IMR-90 (cell line): ENCODE data around the gene MAT2B. TPM values are rescaled to one million over a fixed set of nuclear protein-coding genes. Genes with fewer than 3 reads are reported as not detected.

ENCODE experiments used
- ATAC-seq: fragments of 200-7000 bp; cut with Tn5 transposase; 2 replicates; pipeline ENCODE4 v1.9.1; 2020; ENCODE audit warnings: low read depth, mild to moderate bottlenecking, moderate library complexity
- BruUV-seq: library from RNA; stranded (reverse); fragments of 400-500 nt; replicated peaks from 2 replicates; lab custom pipeline; 2021; lab: Mats Ljungman, UMichigan
- CTCF ChIA-PET: fragments of 300-600 bp; formaldehyde crosslinking; extraction: SDS; loops from one replicate; lab custom pipeline; 2021; ENCODE audit warnings: antibody characterized with exemption; lab: Yijun Ruan, JAX
- POLR2A ChIA-PET: fragments of 300-600 bp; sonication (Branson Sonifier 250); formaldehyde crosslinking; loops from one replicate; lab custom pipeline; 2022; ENCODE audit warnings: antibody characterized with exemption; ENCODE audit not compliant: unreplicated experiment; lab: Charles Lee
- DNase-seq: peaks from one replicate; pipeline ENCODE4 v3.0.0; 2013
- H2AFZ ChIP-seq: replicated peaks from 2 replicates; pipeline ENCODE3; 2013; ENCODE audit warnings: low read length, mild to moderate bottlenecking; ENCODE audit not compliant: poor library complexity
- H2AK5ac ChIP-seq: 2 replicates; pipeline ENCODE4 v1.6.1; 2013; ENCODE audit warnings: low read depth, low read length, inconsistent platforms
- H2AK9ac ChIP-seq: replicated peaks from 2 replicates; pipeline ENCODE3; 2013; ENCODE audit warnings: mild to moderate bottlenecking, low read depth, low read length, moderate library complexity; ENCODE audit not compliant: poor library complexity
- H2BK120ac ChIP-seq: 2 replicates; pipeline ENCODE4 v1.6.1; 2013; ENCODE audit warnings: low read depth, low read length, inconsistent platforms
- H2BK15ac ChIP-seq: 3 replicates; pipeline ENCODE4 v1.6.1; 2013; ENCODE audit warnings: low read depth, low read length, inconsistent platforms
- H2BK20ac ChIP-seq: 2 replicates; pipeline ENCODE4 v1.6.1; 2013; ENCODE audit warnings: low read depth, mild to moderate bottlenecking, inconsistent platforms, low read length, moderate library complexity
- H2BK5ac ChIP-seq: 2 replicates; pipeline ENCODE4 v1.6.1; 2013; ENCODE audit warnings: mild to moderate bottlenecking, low read depth, low read length, inconsistent platforms; ENCODE audit not compliant: poor library complexity, severe bottlenecking
- H3K14ac ChIP-seq: replicated peaks from 2 replicates; pipeline ENCODE4 v1.6.1; 2013; ENCODE audit warnings: low read depth, low read length, inconsistent platforms
- H3K18ac ChIP-seq: 2 replicates; pipeline ENCODE4 v1.6.1; 2013; ENCODE audit warnings: low read depth, low read length, control low read depth
- H3K23ac ChIP-seq: 2 replicates; pipeline ENCODE4 v1.6.1; 2013; ENCODE audit warnings: low read depth, low read length, inconsistent platforms
- H3K27ac ChIP-seq: 2 replicates; pipeline ENCODE4 v1.5.1; 2013; ENCODE audit warnings: mild to moderate bottlenecking, control low read depth, low read length; ENCODE audit not compliant: insufficient read depth
- H3K27me3 ChIP-seq: 2 replicates; pipeline ENCODE4 v1.6.1; 2013; ENCODE audit warnings: low read length; ENCODE audit not compliant: control insufficient read depth, insufficient read depth
- H3K36me3 ChIP-seq: 2 replicates; pipeline ENCODE4 v1.6.1; 2013; ENCODE audit warnings: low read length, mixed read lengths; ENCODE audit not compliant: control insufficient read depth, insufficient read depth
- H3K4ac ChIP-seq: 2 replicates; pipeline ENCODE4 v1.6.1; 2013; ENCODE audit warnings: low read depth, low read length, inconsistent platforms
- H3K4me1 ChIP-seq: 2 replicates; pipeline ENCODE4 v1.6.1; 2013; ENCODE audit warnings: low read length, mixed read lengths; ENCODE audit not compliant: control insufficient read depth, insufficient read depth
- H3K4me2 ChIP-seq: 2 replicates; pipeline ENCODE4 v1.6.1; 2013; ENCODE audit warnings: low read depth, mild to moderate bottlenecking, control low read depth, low read length, moderate library complexity
- H3K4me3 ChIP-seq: 2 replicates; pipeline ENCODE4 v1.5.1; 2013; ENCODE audit warnings: low read depth, mild to moderate bottlenecking, control low read depth, low read length, moderate library complexity; ENCODE audit not compliant: insufficient read depth
- H3K56ac ChIP-seq: 2 replicates; pipeline ENCODE4 v1.6.1; 2013; ENCODE audit warnings: low read length, inconsistent platforms; ENCODE audit not compliant: insufficient read depth; ENCODE audit errors: extremely low read depth
- H3K79me1 ChIP-seq, 2 experiments: 2 replicates each; pipeline ENCODE4 v1.6.1; 2013; ENCODE audit warnings: low read length in 2 of 2, inconsistent platforms in 1 of 2, low read depth in 1 of 2
- H3K9ac ChIP-seq: 2 replicates; pipeline ENCODE4 v1.6.1; 2013; ENCODE audit warnings: low read depth, low read length, control low read depth
- H3K9me1 ChIP-seq: 2 replicates; pipeline ENCODE4 v1.6.1; 2013; ENCODE audit warnings: low read length, inconsistent platforms; ENCODE audit not compliant: insufficient read depth
- H3K9me3 ChIP-seq: 2 replicates; pipeline ENCODE4 v1.6.1; 2013; ENCODE audit warnings: low read length; ENCODE audit not compliant: control insufficient read depth, insufficient read depth
- H4K20me1 ChIP-seq: 2 replicates; pipeline ENCODE4 v1.6.1; 2013; ENCODE audit warnings: low read length, inconsistent platforms; ENCODE audit not compliant: insufficient read depth
- H4K5ac ChIP-seq: 2 replicates; pipeline ENCODE4 v1.6.1; 2013; ENCODE audit warnings: mild to moderate bottlenecking, low read depth, low read length, control low read depth
- H4K8ac ChIP-seq, 2 experiments: 2 replicates each; pipeline ENCODE4 v1.6.1; 2013; ENCODE audit warnings: low read depth in 2 of 2, low read length in 2 of 2, control low read depth in 1 of 2, inconsistent platforms in 1 of 2
- H4K91ac ChIP-seq: 2 replicates; pipeline ENCODE4 v1.6.1; 2013; ENCODE audit warnings: low read depth, low read length, inconsistent platforms; ENCODE audit not compliant: insufficient read depth
- CHD1 ChIP-seq: IDR thresholded peaks from 2 replicates; pipeline ENCODE4 v1.6.1; 2012; ENCODE audit warnings: low read depth, low read length, improper control_type of control experiment
- MAFK ChIP-seq: IDR thresholded peaks from 2 replicates; pipeline ENCODE4 v1.6.1; 2012; ENCODE audit warnings: low read depth, low read length, improper control_type of control experiment
- MAZ ChIP-seq: IDR thresholded peaks from 2 replicates; pipeline ENCODE4 v1.6.1; 2012; ENCODE audit warnings: low read depth, mild to moderate bottlenecking, low read length, improper control_type of control experiment, moderate library complexity, borderline replicate concordance
- MXI1 ChIP-seq: IDR thresholded peaks from 2 replicates; pipeline ENCODE4 v1.6.1; 2012; ENCODE audit warnings: low read depth, mild to moderate bottlenecking, low read length, moderate library complexity, borderline replicate concordance
- RAD21 ChIP-seq: IDR thresholded peaks from 2 replicates; pipeline ENCODE4 v1.6.1; 2012; ENCODE audit warnings: low read length, improper control_type of control experiment
- USF2 ChIP-seq: fragments of 150-350 bp; IDR thresholded peaks from 2 replicates; pipeline ENCODE4 v1.6.1; 2017; ENCODE audit warnings: mild to moderate bottlenecking, antibody characterized with exemption, low read length, low read depth
- WGBS, 2 experiments: methylation state at CpG; one replicate each; pipeline versions ENCODE4 v1.1.5 to v1.1.7; 2013; ENCODE audit warnings: missing lambda C conversion rate in 2 of 2; ENCODE audit not compliant: insufficient read length in 1 of 2; ENCODE audit errors: extremely low coverage in 2 of 2; 5-methylcytosine and 5-hydroxymethylcytosine counted together
- dilution Hi-C: fragments of 300-500 bp; cut with HindIII; formaldehyde crosslinking; loops from one replicate; pipeline ENCODE4 v1.14.3; 2018; ENCODE audit warnings: low sequenced_read_pairs; ENCODE audit not compliant: unreplicated experiment
- in situ Hi-C: fragments of 300-500 bp; cut with MboI; formaldehyde crosslinking; loops from 3 replicates; pipeline ENCODE4 v1.14.3; 2019; ENCODE audit warnings: low sequenced_read_pairs, inconsistent platforms, mixed read lengths
- intact Hi-C: fragments of 100-400 bp; cut with micrococcal nuclease; formaldehyde crosslinking; loops from 2 replicates; pipeline ENCODE4 v1.10.0; 2022
- polyA plus RNA-seq, 3 experiments: library from polyadenylated mRNA; depleted of rRNA; stranded (reverse); fragments of >200 nt; gene quantifications; 2 replicates each; pipeline ENCODE4 v1.2.3, GENCODE V29; 2012; ENCODE audit warnings: low replicate concordance in 1 of 3
- total RNA-seq: library from RNA; depleted of rRNA; stranded (reverse); fragments of >200 nt; gene quantifications from 2 replicates; pipeline ENCODE4 v1.2.3, GENCODE V29; 2012

MAT2B gene
- total and polyA plus RNA-seq, 2 of the 4 experiments (the other 2 are of a cell fraction): 41.7 to 80.3 TPM

DNA sequence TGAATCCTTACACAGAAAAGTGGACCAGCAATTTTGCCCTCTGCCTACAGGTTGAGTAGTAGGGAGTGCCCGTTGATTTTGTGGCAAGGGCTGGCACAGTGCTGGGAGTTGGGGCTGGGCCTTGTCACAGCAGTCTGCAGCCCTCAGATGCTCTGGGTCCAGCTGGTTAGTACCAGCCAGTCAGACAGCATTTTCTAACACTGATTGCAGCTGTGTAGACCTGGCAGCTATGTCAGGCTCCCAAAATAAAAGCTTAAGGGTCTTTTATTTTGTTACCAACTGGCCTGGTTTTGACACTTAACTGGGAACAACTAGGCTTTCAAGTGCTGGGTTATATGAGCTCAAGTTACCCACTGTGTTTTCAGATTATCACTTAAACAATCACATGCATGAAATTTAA is 57.7 kb downstream of the MAT2B start:
- H3K9me1 ChIP-seq: peaks cover 3% of the 10 kb centered on the region; the same call in 1 of the 2 replicates
- H4K91ac ChIP-seq: no peak overlapping the region
- H3K56ac ChIP-seq: no peak overlapping the region
- DNase-seq: no peak
- TF ChIP-seq MAFK: no peak
- TF ChIP-seq USF2: no peak
- no peak for TF ChIP-seq RAD21
- TF ChIP-seq MAZ: no peak
- no peak for TF ChIP-seq CHD1
- no peak for TF ChIP-seq MXI1
- no peak overlapping the region for H3K9ac ChIP-seq
- H3K79me1 ChIP-seq: no peaks in the 10 kb centered on the region
- H2AK9ac ChIP-seq: no peak overlapping the region
- H2BK5ac ChIP-seq: no peak overlapping the region
- no peak overlapping the region for H3K4me3 ChIP-seq
- CTCF ChIA-PET: interaction anchor here (0.7 kb wide), 1 partner anchor 46 kb away, joined by 3 read pairs; no protein-coding TSS in a partner anchor
- no peak overlapping the region for H3K27ac ChIP-seq
- POLR2A ChIA-PET: no interaction called here
- H3K14ac ChIP-seq: no peak overlapping the region
- H3K4ac ChIP-seq: no peak overlapping the region
- H3K23ac ChIP-seq: no peak overlapping the region
- no peak overlapping the region for H4K5ac ChIP-seq
- no peak overlapping the region for H3K18ac ChIP-seq
- dilution Hi-C loops: no loop called here
- H3K27me3 ChIP-seq: no peaks in the 10 kb centered on the region
- no peak overlapping the region for H2BK15ac ChIP-seq
- no TSS peak for BruUV-seq
- H3K9me3 ChIP-seq: no peaks in the 10 kb centered on the region
- H3K4me2 ChIP-seq: no peak overlapping the region
- no peak overlapping the region for H4K8ac ChIP-seq
- H2BK120ac ChIP-seq: no peak overlapping the region
- no peak overlapping the region for H2AK5ac ChIP-seq
- H3K4me1 ChIP-seq: peaks cover 4% of the 10 kb centered on the region
- no peaks in the 10 kb centered on the region for H4K20me1 ChIP-seq
- in situ Hi-C loops: loop anchor here (10.0 to 25.0 kb wide), 3 partner anchors 452 to 1899 kb away; no protein-coding TSS in a partner anchor
- no peak overlapping the region for H2BK20ac ChIP-seq
- no peaks in the 10 kb centered on the region for H3K36me3 ChIP-seq
- no peak overlapping the region for H2AFZ ChIP-seq
- ATAC-seq: no peak
- no CpG with 5 or more reads among the region's 1 CpG for WGBS, 2 experiments
- intact Hi-C loops: loop anchor here (5.0 kb wide), 2 partner anchors 489 to 1894 kb away; no protein-coding TSS in a partner anchor
